ENCODE results near the gene KCNMA1. TPM values are rescaled to one million over a fixed set of nuclear protein-coding genes. Genes with fewer than 3 reads are reported as not detected.

KCNMA1 gene
- total RNA-seq, 1 experiment from 2014 or later = 6.2 TPM

DNA sequence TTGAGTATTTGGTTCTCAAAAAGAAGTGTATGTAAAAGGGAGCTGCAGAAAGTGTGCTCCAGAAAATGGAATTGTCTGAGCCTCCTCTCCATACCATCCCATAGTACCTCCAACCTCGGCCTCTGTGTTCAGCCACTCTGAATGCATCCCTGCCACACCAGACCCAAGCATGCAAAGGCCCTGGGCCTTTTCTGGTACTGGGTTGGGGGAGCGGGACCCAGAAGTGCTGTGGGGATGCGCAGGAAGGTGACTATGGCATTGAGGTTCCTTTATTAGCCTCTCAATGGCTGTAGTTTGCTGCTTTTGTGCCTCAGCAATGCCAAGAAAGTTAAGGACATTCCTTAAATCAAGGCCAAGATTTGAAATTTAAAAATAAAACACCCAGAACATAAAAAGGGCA lies 2.1 kb upstream of the KCNMA1 start:
- in situ Hi-C loops (cut with HindIII; ENCODE audit: low pct_unique_long_range_greater_than_20kb, low sequenced_read_pairs) = loop anchor here (25.0 kb wide), 1 partner anchor 477 kb away; no protein-coding TSS in a partner anchor
- DNase-seq (ENCODE audit: low read depth) = no peak

DNA sequence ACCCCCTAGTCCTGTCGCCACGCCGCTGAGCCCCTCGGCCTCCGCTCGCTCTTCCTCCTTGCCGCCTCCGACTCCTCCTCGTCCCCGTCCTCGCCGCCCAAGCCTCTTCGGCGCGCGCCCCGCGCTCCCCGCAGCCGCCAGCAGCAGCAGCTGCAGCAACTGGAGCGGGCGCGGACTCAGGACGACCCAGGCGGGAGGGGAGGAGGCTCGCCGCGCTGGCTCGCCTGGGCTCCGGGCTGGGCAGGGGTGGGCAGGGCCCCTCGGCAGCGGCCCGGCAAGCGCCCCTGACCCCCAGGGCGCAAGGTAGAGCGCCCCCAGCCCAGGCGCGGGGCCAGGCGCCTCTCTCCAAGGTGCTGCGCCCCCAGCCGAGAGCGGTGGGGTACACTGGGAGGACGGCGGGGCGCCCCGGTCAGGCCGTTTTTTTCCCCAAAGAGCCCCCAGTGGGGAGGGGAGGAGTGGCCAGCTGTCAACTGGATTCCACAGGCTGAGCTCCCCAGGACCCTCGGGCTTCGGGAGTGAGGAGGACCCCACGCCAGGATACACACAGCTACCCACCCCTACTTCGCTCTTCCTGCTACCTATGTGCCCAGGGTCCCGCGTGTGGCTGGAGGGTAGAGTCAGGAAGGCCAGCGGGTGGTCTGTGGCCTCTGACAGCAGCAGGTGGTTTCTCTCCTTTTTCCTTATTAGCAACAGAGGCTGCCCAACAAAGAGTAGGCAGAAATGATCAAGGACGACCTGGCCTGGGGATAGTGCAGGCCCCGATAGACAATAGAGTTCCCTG lies 903 bp upstream of the KCNMA1 start:
- in situ Hi-C loops (cut with HindIII; ENCODE audit: low pct_unique_long_range_greater_than_20kb, low sequenced_read_pairs) = loop anchor here (25.0 kb wide), 1 partner anchor 476 kb away; no protein-coding TSS in a partner anchor
- peak; percentile 61 for DNase-seq (ENCODE audit: low read depth)

- DNase-seq (ENCODE audit: low read depth) = no peak
- in situ Hi-C loops (cut with HindIII; ENCODE audit: low pct_unique_long_range_greater_than_20kb, low sequenced_read_pairs) = loop anchor here (25.0 kb wide), 1 partner anchor 475 kb away; no protein-coding TSS in a partner anchor
Observed at GRCh38 chr10:77636967-77637531, 559 bp downstream of the KCNMA1 start.

DNA sequence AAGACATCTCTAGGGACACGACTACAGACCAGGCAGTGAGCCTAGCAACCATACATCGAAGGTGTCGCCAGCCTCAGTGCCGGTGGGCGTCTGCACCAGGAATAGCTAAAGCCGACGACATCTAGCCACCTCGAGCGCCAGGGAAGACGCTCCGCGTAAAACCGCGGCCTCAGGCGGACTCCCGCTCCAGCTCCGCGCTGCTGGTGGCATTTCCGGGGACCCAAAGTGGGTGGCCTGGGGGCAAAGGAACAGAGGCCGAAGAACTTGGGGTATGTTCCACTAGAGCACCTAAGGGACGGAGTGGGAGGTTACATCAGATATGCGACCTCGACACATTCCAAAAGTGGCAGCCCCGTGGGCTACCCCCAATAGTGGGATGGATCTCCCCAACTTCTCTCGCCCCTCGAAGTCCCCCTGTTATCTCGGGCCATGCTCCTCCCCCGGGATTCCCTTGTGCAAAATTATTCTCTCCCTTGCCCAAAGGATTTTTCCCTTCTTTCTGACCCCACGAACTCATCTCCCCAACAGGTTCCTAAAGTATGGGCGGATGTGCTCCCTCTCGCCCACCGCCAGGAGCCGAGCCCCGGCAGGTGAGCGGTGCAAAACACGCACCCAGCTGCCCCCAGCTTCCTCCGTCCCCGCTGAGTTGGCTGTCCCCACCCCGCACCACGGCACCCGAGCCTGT lies 1.2 kb downstream of the KCNMA1 start:
- in situ Hi-C loops (cut with HindIII; ENCODE audit: low pct_unique_long_range_greater_than_20kb, low sequenced_read_pairs) = loop anchor here (25.0 kb wide), 1 partner anchor 474 kb away; no protein-coding TSS in a partner anchor
- no peak for DNase-seq (ENCODE audit: low read depth)

GRCh38 chr10:77635402-77636227 lies 2.0 kb downstream of the KCNMA1 start:
- in situ Hi-C loops (cut with HindIII; ENCODE audit: low pct_unique_long_range_greater_than_20kb, low sequenced_read_pairs) = loop anchor here (25.0 kb wide), 1 partner anchor 473 kb away; no protein-coding TSS in a partner anchor
- DNase-seq (ENCODE audit: low read depth) = no peak

DNA sequence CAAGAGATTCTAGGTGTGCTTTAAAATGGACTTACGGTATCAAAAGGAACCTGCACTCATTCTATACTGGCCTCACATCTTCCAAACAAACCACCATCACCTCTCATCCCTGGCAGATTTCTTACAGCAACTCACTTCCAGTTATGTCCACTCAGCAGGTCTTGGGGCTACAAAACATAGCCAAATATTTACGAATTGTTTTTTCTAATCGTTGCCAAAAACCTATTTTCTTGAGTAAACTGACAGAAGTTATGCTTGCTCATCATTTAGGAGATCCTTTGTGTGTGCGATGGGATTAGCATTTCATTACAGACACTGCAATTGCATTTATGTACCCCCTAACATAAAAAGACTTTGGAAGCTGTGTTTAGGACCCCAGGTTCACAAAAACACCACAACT lies 2.7 kb downstream of the KCNMA1 start:
- no peak for DNase-seq (ENCODE audit: low read depth)
- in situ Hi-C loops (cut with HindIII; ENCODE audit: low pct_unique_long_range_greater_than_20kb, low sequenced_read_pairs) = loop anchor here (25.0 kb wide), 1 partner anchor 473 kb away; no protein-coding TSS in a partner anchor

GRCh38 chr10:77633376-77633775 lies 4.2 kb downstream of the KCNMA1 start:
- in situ Hi-C loops (cut with HindIII; ENCODE audit: low pct_unique_long_range_greater_than_20kb, low sequenced_read_pairs) = loop anchor here (25.0 kb wide), 1 partner anchor 471 kb away; no protein-coding TSS in a partner anchor
- no peak for DNase-seq (ENCODE audit: low read depth)

GRCh38 chr10:77631241-77631640 lies 6.4 kb downstream of the KCNMA1 start:
- DNase-seq (ENCODE audit: low read depth) = no peak
- in situ Hi-C loops (cut with HindIII; ENCODE audit: low pct_unique_long_range_greater_than_20kb, low sequenced_read_pairs) = loop anchor here (25.0 kb wide), 1 partner anchor 469 kb away; no protein-coding TSS in a partner anchor

- in situ Hi-C loops (cut with HindIII; ENCODE audit: low pct_unique_long_range_greater_than_20kb, low sequenced_read_pairs) = loop anchor here (25.0 kb wide), 1 partner anchor 468 kb away; no protein-coding TSS in a partner anchor
- DNase-seq (ENCODE audit: low read depth) = no peak
Observed at GRCh38 chr10:77630507-77630848, 7.1 kb downstream of the KCNMA1 start.

- no peak for DNase-seq (ENCODE audit: low read depth)
- in situ Hi-C loops (cut with HindIII; ENCODE audit: low pct_unique_long_range_greater_than_20kb, low sequenced_read_pairs) = loop anchor here (25.0 kb wide), 1 partner anchor 468 kb away; no protein-coding TSS in a partner anchor
Observed at GRCh38 chr10:77629775-77630506, 7.7 kb downstream of the KCNMA1 start.

- DNase-seq (ENCODE audit: low read depth) = no peak
- in situ Hi-C loops (cut with HindIII; ENCODE audit: low pct_unique_long_range_greater_than_20kb, low sequenced_read_pairs) = loop anchor here (25.0 kb wide), 1 partner anchor 467 kb away; no protein-coding TSS in a partner anchor
Observed at GRCh38 chr10:77628906-77629730, 8.5 kb downstream of the KCNMA1 start.

DNA sequence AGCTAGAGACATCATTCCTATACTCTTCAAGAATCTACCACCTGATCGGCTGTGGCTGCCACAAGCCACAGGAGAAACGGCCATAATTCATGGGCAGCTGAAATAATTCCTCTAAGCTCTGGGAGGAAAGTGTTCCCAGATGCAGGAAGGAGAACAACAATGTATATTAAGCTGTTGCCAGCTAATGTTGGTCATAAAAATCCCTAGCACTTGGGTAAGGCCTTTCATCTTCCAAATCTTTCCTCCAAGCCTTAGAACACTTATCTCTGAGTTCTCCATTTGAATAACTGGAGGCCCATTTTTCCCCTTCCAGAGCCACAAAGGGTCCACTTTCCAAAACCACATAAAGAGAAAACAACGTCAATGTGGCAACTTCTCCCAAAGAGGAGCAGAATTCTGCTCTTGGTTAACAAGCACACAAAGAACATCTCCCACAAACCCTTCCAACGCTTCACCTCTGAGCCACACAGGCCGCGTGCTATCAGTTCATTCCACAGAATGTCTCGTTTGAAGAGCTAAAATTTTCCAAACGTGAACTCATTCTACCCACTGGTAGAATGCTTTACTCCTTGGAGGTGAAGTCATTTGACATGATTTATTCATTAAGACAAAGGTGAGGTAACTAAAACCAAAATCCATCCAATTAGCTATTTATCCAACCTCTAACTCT lies 11.2 kb downstream of the KCNMA1 start:
- in situ Hi-C loops (cut with HindIII; ENCODE audit: low pct_unique_long_range_greater_than_20kb, low sequenced_read_pairs) = loop anchor here (25.0 kb wide), 1 partner anchor 464 kb away; no protein-coding TSS in a partner anchor
- no peak for DNase-seq (ENCODE audit: low read depth)

DNA sequence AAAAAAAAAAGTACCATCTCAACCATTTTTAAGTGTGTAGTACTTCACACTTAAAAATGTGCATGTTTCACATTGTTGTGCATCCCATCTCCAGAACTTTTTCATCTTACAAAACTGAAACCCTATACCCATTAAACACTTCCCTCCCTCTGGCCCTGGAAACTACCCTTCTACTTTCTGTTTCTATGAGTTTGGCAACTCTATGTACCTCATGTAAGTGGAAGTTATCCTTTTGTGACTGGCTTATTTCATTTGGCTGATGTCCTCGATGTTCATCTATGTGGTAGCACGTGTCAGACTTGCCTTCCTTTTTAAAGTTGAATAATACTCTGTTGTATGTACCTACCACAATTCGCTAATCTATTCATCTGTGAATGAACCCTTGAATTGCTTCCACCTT lies 12.2 kb downstream of the KCNMA1 start:
- in situ Hi-C loops (cut with HindIII; ENCODE audit: low pct_unique_long_range_greater_than_20kb, low sequenced_read_pairs) = loop anchor here (25.0 kb wide), 1 partner anchor 463 kb away; no protein-coding TSS in a partner anchor
- DNase-seq (ENCODE audit: low read depth) = no peak

DNA sequence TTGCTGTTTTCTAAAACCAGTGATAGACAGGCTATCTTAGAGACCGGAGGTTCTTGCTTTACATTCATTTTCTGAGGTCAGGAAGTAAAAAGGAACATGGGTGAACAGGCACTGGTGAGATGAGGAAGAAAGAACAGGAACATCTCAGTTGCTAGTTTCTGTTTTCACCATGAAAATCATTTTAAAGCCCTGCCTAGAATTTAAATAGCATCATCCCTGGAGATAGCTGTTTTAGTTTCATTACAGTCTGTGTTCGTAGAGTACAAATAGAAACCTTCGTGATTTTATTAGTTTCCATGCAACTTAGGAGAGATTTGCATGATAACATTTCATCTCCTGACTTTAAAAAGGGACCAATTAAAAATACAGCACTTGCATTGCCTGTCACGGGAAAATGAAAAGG lies 14.7 kb downstream of the KCNMA1 start:
- in situ Hi-C loops (cut with HindIII; ENCODE audit: low pct_unique_long_range_greater_than_20kb, low sequenced_read_pairs) = no loop called here
- no peak for DNase-seq (ENCODE audit: low read depth)

- in situ Hi-C loops (cut with HindIII; ENCODE audit: low pct_unique_long_range_greater_than_20kb, low sequenced_read_pairs) = no loop called here
- DNase-seq (ENCODE audit: low read depth) = no peak
Observed at GRCh38 chr10:77620731-77621130, 16.9 kb downstream of the KCNMA1 start.
